H9 (cell line): ENCODE measurements around the gene OST4. TPM values are rescaled to one million over a fixed set of nuclear protein-coding genes. Genes with fewer than 3 reads are reported as not detected.

Experiments used
- DNase-seq: peaks from one replicate; pipeline ENCODE4 v3.0.0-alpha.2; 2017
- H2AFZ ChIP-seq: one replicate; pipeline ENCODE4 v1.6.1; 2013; ENCODE audit warnings: mild to moderate bottlenecking, low read length, control low read depth, moderate library complexity
- H2AK5ac ChIP-seq: 2 replicates; pipeline ENCODE4 v1.6.1; 2013; ENCODE audit warnings: low read length, control low read depth, mixed read lengths; ENCODE audit not compliant: insufficient read length
- H2BK120ac ChIP-seq: one replicate; pipeline ENCODE4 v1.6.1; 2013; ENCODE audit warnings: low read depth, mild to moderate bottlenecking, low read length, control low read depth, inconsistent platforms; ENCODE audit not compliant: poor library complexity, severe bottlenecking
- H2BK12ac ChIP-seq: 2 replicates; pipeline ENCODE4 v1.6.1; 2013; ENCODE audit warnings: low read length, control low read depth, mixed read lengths, low read depth; ENCODE audit not compliant: insufficient read length
- H2BK15ac ChIP-seq: 2 replicates; pipeline ENCODE4 v1.6.1; 2013; ENCODE audit warnings: low read depth, low read length, control low read depth
- H2BK20ac ChIP-seq: one replicate; pipeline ENCODE4 v1.6.1; 2013; ENCODE audit warnings: low read depth, mild to moderate bottlenecking, low read length, control low read depth, inconsistent platforms; ENCODE audit not compliant: poor library complexity, severe bottlenecking
- H2BK5ac ChIP-seq: 2 replicates; pipeline ENCODE4 v1.6.1; 2013; ENCODE audit warnings: low read length, control low read depth, mixed read lengths; ENCODE audit not compliant: insufficient read length
- H3K14ac ChIP-seq: 2 replicates; pipeline ENCODE4 v1.6.1; 2013; ENCODE audit warnings: low read length, control low read depth; ENCODE audit not compliant: insufficient read depth
- H3K18ac ChIP-seq: 2 replicates; pipeline ENCODE4 v1.6.1; 2013; ENCODE audit warnings: low read depth, mild to moderate bottlenecking, mixed read lengths, low read length, control low read depth; ENCODE audit not compliant: insufficient read length
- H3K23ac ChIP-seq: 2 replicates; pipeline ENCODE4 v1.6.1; 2013; ENCODE audit warnings: low read length, control low read depth, mixed read lengths, low read depth; ENCODE audit not compliant: insufficient read length
- H3K23me2 ChIP-seq: 2 replicates; pipeline ENCODE4 v1.6.1; 2013; ENCODE audit warnings: low read depth, mild to moderate bottlenecking, mixed read lengths, low read length, control low read depth; ENCODE audit not compliant: insufficient read length, poor library complexity, severe bottlenecking
- H3K27ac ChIP-seq: 2 replicates; pipeline ENCODE4 v1.5.1; 2013; ENCODE audit warnings: low read length, control low read depth, mixed read lengths, low read depth; ENCODE audit not compliant: insufficient read length
- H3K27me3 ChIP-seq: 2 replicates; pipeline ENCODE4 v1.6.1; 2013; ENCODE audit warnings: low read length, control low read depth, inconsistent platforms; ENCODE audit not compliant: insufficient read depth
- H3K4ac ChIP-seq: 2 replicates; pipeline ENCODE4 v1.6.1; 2013; ENCODE audit warnings: low read depth, mild to moderate bottlenecking, control low read depth, inconsistent platforms, low read length, moderate library complexity
- H3K4me1 ChIP-seq: 2 replicates; pipeline ENCODE4 v1.6.1; 2013; ENCODE audit warnings: low read length, control low read depth, inconsistent platforms; ENCODE audit not compliant: insufficient read depth
- H3K4me2 ChIP-seq: 2 replicates; pipeline ENCODE4 v1.6.1; 2013; ENCODE audit warnings: low read length, control low read depth, mixed read lengths; ENCODE audit not compliant: insufficient read length, insufficient read depth
- H3K56ac ChIP-seq: 2 replicates; pipeline ENCODE4 v1.6.1; 2013; ENCODE audit warnings: low read depth, mild to moderate bottlenecking, mixed read lengths, low read length, control low read depth; ENCODE audit not compliant: insufficient read length
- H3K79me1 ChIP-seq: 2 replicates; pipeline ENCODE4 v1.6.1; 2013; ENCODE audit warnings: low read depth, mild to moderate bottlenecking, moderate library complexity, low read length, control low read depth, inconsistent platforms; ENCODE audit not compliant: insufficient read depth, poor library complexity, severe bottlenecking
- H3K79me2 ChIP-seq: 2 replicates; pipeline ENCODE4 v1.6.1; 2013; ENCODE audit warnings: low read length, control low read depth, inconsistent platforms; ENCODE audit not compliant: insufficient read depth
- H3K9ac ChIP-seq: 2 replicates; pipeline ENCODE4 v1.6.1; 2013; ENCODE audit warnings: low read length, control low read depth, mixed read lengths; ENCODE audit not compliant: insufficient read length; ENCODE audit errors: extremely low read depth
- H3K9me3 ChIP-seq: one replicate; pipeline ENCODE4 v1.6.1; 2013; ENCODE audit warnings: low read depth, low read length, inconsistent platforms; ENCODE audit not compliant: control insufficient read depth
- H3T11ph ChIP-seq: one replicate; pipeline ENCODE4 v1.6.1; 2013; ENCODE audit warnings: mild to moderate bottlenecking, low read length, control low read depth, inconsistent platforms
- H4K20me1 ChIP-seq: one replicate; pipeline ENCODE4 v1.6.1; 2013; ENCODE audit not compliant: control insufficient read depth, insufficient read length, insufficient read depth
- H4K5ac ChIP-seq: 2 replicates; pipeline ENCODE4 v1.6.1; 2013; ENCODE audit warnings: low read depth, mild to moderate bottlenecking, mixed read lengths, low read length, control low read depth; ENCODE audit not compliant: insufficient read length
- H4K8ac ChIP-seq: replicated peaks from 2 replicates; pipeline ENCODE4 v1.6.1; 2013; ENCODE audit warnings: low read length, control low read depth, mixed read lengths, low read depth; ENCODE audit not compliant: insufficient read length
- H4K91ac ChIP-seq: 2 replicates; pipeline ENCODE4 v1.6.1; 2013; ENCODE audit warnings: low read depth, mild to moderate bottlenecking, moderate library complexity, mixed read lengths, low read length, control low read depth; ENCODE audit not compliant: insufficient read length
- H3K27ac Mint-ChIP-seq, 3 experiments: 2 replicates in 2 of 3; 3 replicates in 1 of 3; pipeline ENCODE4 v1.8.0; 2020 to 2021; ENCODE audit warnings: mixed read lengths in 3 of 3, mild to moderate bottlenecking in 1 of 3, moderate library complexity in 1 of 3
- H3K27me3 Mint-ChIP-seq: 2 replicates; pipeline ENCODE4 v1.8.0; 2021; ENCODE audit warnings: low read depth, mild to moderate bottlenecking, moderate library complexity, mixed read lengths
- H3K36me3 Mint-ChIP-seq, 3 experiments: 2 replicates in 2 of 3; 3 replicates in 1 of 3; pipeline ENCODE4 v1.8.0; 2020 to 2021; ENCODE audit warnings: low read depth in 3 of 3, mixed read lengths in 3 of 3; ENCODE audit not compliant: insufficient read depth in 1 of 3
- H3K4me1 Mint-ChIP-seq, 2 experiments: 2 replicates each; pipeline ENCODE4 v1.8.0; 2020; ENCODE audit warnings: mixed read lengths in 2 of 2
- H3K4me3 Mint-ChIP-seq, 2 experiments: 2 replicates in 1 of 2; 3 replicates in 1 of 2; pipeline ENCODE4 v1.8.0; 2020 to 2021; ENCODE audit warnings: mild to moderate bottlenecking in 2 of 2, mixed read lengths in 2 of 2, moderate library complexity in 1 of 2
- H3K9me3 Mint-ChIP-seq, 2 experiments: 2 replicates in 1 of 2; 3 replicates in 1 of 2; pipeline ENCODE4 v1.8.0; 2020; ENCODE audit warnings: mild to moderate bottlenecking in 2 of 2, mixed read lengths in 2 of 2, moderate library complexity in 1 of 2
- WGBS: extraction: QIAGEN DNeasy Blood & Tissue Kit; methylation state at CpG from one replicate; pipeline ENCODE4 v1.1.7; 2013; ENCODE audit warnings: missing lambda C conversion rate, low lambda C conversion rate, mixed read lengths; ENCODE audit not compliant: insufficient read length; ENCODE audit errors: extremely low coverage; 5-methylcytosine and 5-hydroxymethylcytosine counted together
- total RNA-seq: library from RNA; stranded (reverse); gene quantifications from 2 replicates; pipeline ENCODE4 v1.2.1, GENCODE V29; 2021
- TF ChIP-seq, protein P1 (sequence below): fragments of 200-600 bp; sonication (generic); conservative IDR thresholded peaks from 3 replicates; pipeline ENCODE4 v1.8.0; 2021; ENCODE audit warnings: antibody characterized with exemption, mild to moderate bottlenecking

Gene OST4
- total RNA-seq, 1 experiment from 2014 or later = 215 TPM

DNA sequence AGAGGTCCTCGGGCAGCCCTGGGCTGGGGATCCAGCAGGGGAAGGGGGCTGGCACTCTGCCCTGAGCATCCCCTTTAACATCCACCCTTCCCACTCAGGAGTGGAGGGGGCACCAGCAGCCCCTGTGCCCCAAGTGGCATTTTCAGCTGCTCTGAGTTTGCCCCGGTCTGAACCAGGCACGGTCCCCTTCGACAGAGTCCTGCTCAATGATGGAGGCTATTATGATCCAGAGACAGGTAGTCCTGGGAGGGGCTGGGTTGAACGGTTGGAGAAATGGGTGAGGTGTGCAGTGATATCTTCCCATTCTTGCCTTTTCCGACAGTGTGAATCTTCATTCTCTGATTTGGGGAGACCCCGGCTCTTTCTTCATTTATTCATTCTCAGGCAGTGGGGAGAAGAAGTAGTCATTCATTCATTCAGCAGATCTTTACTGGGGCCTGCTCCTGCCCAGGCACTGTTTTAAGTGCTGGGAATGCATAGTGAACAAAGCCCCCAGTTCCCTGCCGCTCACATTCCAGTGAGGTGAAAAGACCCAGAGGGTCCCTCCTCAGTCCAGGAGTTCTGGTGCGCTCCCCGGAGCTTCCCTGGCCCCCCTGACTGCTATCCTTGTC, 13.7 kb upstream of the OST4 start:
- H3K4me2 ChIP-seq = peak overlapping the region; percentile 35
- no peak overlapping the region for H4K91ac ChIP-seq
- H4K5ac ChIP-seq = no peak overlapping the region
- TF ChIP-seq, protein P1, sequence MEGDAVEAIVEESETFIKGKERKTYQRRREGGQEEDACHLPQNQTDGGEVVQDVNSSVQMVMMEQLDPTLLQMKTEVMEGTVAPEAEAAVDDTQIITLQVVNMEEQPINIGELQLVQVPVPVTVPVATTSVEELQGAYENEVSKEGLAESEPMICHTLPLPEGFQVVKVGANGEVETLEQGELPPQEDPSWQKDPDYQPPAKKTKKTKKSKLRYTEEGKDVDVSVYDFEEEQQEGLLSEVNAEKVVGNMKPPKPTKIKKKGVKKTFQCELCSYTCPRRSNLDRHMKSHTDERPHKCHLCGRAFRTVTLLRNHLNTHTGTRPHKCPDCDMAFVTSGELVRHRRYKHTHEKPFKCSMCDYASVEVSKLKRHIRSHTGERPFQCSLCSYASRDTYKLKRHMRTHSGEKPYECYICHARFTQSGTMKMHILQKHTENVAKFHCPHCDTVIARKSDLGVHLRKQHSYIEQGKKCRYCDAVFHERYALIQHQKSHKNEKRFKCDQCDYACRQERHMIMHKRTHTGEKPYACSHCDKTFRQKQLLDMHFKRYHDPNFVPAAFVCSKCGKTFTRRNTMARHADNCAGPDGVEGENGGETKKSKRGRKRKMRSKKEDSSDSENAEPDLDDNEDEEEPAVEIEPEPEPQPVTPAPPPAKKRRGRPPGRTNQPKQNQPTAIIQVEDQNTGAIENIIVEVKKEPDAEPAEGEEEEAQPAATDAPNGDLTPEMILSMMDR = no peak
- H2AK5ac ChIP-seq = no peak overlapping the region
- no peak overlapping the region for H2BK20ac ChIP-seq
- Mint-ChIP-seq H3K4me1 (peaks cover 21 to 38% of the 10 kb centered on the region in 2 experiments), H3K27ac (no peak overlapping the region), H3K27me3 (peaks cover 20% of the 10 kb centered on the region), H3K4me3 (peak overlapping the region; percentile 69 to 75), H3K36me3 (no peaks in the 10 kb centered on the region; a peak in 1 of 7 replicates), H3K9me3 (no peaks in the 10 kb centered on the region)
- H2BK5ac ChIP-seq = no peak overlapping the region
- H3T11ph ChIP-seq = no peak overlapping the region
- no peak overlapping the region; the same call in 1 of the 2 replicates for H3K14ac ChIP-seq
- peaks cover 13% of the 10 kb centered on the region for H3K23me2 ChIP-seq
- H3K23ac ChIP-seq = no peak overlapping the region
- no peak overlapping the region for H3K4ac ChIP-seq
- no peak overlapping the region for H2AFZ ChIP-seq
- no peaks in the 10 kb centered on the region for H3K9me3 ChIP-seq
- no peak overlapping the region for H2BK15ac ChIP-seq
- H3K56ac ChIP-seq = no peak overlapping the region
- no CpG with 5 or more reads among the region's 10 CpGs for WGBS
- H2BK120ac ChIP-seq = no peak overlapping the region
- no peak overlapping the region for H4K8ac ChIP-seq
- H3K27me3 ChIP-seq = no peaks in the 10 kb centered on the region
- no peaks in the 10 kb centered on the region for H3K79me1 ChIP-seq
- no peaks in the 10 kb centered on the region for H4K20me1 ChIP-seq
- no peaks in the 10 kb centered on the region for H3K4me1 ChIP-seq
- no peak overlapping the region for H3K27ac ChIP-seq
- H2BK12ac ChIP-seq = no peak overlapping the region
- no peak for DNase-seq
- no peak overlapping the region for H3K9ac ChIP-seq
- no peaks in the 10 kb centered on the region for H3K79me2 ChIP-seq
- no peak overlapping the region for H3K18ac ChIP-seq
